ENCODE measurements around the gene FOXP1.

DNA sequence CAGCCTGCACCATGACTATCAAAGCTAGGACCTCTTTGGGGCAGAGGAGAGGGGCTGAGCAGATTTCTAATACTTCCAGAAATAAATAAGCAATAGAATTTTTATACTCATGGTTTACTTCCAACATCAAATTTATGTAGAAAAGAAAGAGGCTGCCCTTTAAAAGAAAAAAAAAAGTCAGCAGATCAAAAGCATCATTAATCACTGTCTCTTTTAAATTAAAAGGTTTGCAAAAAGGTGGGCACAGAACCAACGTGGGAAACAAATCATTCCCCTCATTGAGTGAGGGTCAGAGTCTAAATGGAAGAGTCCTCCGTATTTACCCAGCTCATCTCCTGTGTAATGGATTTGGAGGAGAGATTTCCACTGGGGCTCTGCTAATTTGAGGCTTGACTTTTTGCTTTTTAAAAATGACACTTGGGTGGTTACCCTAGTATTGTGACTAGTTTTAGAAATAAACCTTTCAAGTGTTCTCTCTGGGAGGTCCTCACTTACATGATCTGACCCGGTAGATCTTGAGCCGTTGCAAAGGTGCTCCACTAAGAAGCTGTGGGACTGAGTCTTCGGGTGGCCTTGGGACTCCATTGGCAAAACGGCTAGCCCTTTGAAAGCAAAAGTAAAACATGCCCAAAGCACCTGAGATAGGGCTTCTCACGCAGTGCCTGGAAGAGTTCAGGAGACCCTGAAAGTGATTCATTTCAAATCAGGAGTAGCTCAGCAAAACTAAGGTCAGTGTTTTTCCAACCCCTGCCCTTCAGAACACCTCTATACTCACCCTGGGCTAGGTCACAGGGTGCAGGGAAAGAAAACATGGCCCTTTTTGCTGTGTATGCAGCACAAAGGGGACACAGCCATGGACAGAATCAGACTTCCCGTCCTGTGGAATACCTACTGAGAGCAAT, 320.9 kb downstream of the FOXP1 start:
- TF ChIP-seq, protein P1, sequence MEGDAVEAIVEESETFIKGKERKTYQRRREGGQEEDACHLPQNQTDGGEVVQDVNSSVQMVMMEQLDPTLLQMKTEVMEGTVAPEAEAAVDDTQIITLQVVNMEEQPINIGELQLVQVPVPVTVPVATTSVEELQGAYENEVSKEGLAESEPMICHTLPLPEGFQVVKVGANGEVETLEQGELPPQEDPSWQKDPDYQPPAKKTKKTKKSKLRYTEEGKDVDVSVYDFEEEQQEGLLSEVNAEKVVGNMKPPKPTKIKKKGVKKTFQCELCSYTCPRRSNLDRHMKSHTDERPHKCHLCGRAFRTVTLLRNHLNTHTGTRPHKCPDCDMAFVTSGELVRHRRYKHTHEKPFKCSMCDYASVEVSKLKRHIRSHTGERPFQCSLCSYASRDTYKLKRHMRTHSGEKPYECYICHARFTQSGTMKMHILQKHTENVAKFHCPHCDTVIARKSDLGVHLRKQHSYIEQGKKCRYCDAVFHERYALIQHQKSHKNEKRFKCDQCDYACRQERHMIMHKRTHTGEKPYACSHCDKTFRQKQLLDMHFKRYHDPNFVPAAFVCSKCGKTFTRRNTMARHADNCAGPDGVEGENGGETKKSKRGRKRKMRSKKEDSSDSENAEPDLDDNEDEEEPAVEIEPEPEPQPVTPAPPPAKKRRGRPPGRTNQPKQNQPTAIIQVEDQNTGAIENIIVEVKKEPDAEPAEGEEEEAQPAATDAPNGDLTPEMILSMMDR (IDR thresholded peaks at IDR 0.05; ENCODE audit: low read length), result no peak
- no peak for TF ChIP-seq EZH2 (IDR thresholded peaks at IDR 0.05; ENCODE audit: borderline replicate concordance, low read length)
